PC-9 (cell line): ENCODE results near the gene G6PC3. TPM values are rescaled to one million over a fixed set of nuclear protein-coding genes. Genes with fewer than 3 reads are reported as not detected.
"Not testable (repeated sequence)": the region's sequence is repeated elsewhere in the genome, so short reads cannot be mapped to it uniquely, and the experiment has no call there.

Source experiments
- BruUV-seq: library from RNA; stranded (reverse); fragments of 400-500 nt; replicated peaks from 2 replicates; lab custom pipeline; 2021; lab: Mats Ljungman, UMichigan
- CTCF ChIA-PET: fragments of 300-600 bp; sonication (Branson Sonifier 250); formaldehyde crosslinking; loops from one replicate; lab custom pipeline; 2022; ENCODE audit warnings: antibody characterized with exemption; lab: Charles Lee
- POLR2A ChIA-PET: fragments of 300-600 bp; sonication (Branson Sonifier 250); formaldehyde crosslinking; loops from one replicate; lab custom pipeline; 2022; ENCODE audit warnings: antibody characterized with exemption; ENCODE audit not compliant: unreplicated experiment; lab: Charles Lee
- DNase-seq, 2 experiments: peaks; one replicate each; pipeline versions ENCODE4 v3.0.0 to v3.0.0-alpha.2; 2015 to 2022; ENCODE audit warnings: mixed read lengths in 1 of 2
- H2AFZ ChIP-seq: fragments of 200-600 bp; sonication (generic); 2 replicates; pipeline ENCODE4 v1.8.1; 2017; ENCODE audit warnings: antibody characterized with exemption
- H3F3A ChIP-seq: fragments of 200-600 bp; sonication (generic); 2 replicates; pipeline ENCODE4 v1.8.1; 2017; ENCODE audit warnings: antibody characterized with exemption, mild to moderate bottlenecking, low read depth; ENCODE audit not compliant: insufficient read depth
- H3K27ac ChIP-seq: fragments of 200-600 bp; sonication (generic); 2 replicates; pipeline ENCODE4 v1.6.1; 2016; ENCODE audit warnings: mixed run types
- H3K27me3 ChIP-seq: fragments of 200-600 bp; sonication (generic); 2 replicates; pipeline ENCODE4 v1.6.1; 2016; ENCODE audit warnings: low read depth, mixed run types; ENCODE audit not compliant: insufficient read depth
- H3K36me3 ChIP-seq: fragments of 200-600 bp; sonication (generic); 2 replicates; pipeline ENCODE4 v1.6.1; 2016; ENCODE audit warnings: low read depth, mixed run types
- H3K4me1 ChIP-seq: fragments of 200-600 bp; sonication (generic); replicated peaks from 2 replicates; pipeline ENCODE4 v1.6.1; 2016; ENCODE audit warnings: mixed run types; ENCODE audit not compliant: insufficient read depth
- H3K4me2 ChIP-seq: fragments of 200-600 bp; sonication (generic); 2 replicates; pipeline ENCODE4 v1.6.1; 2017; ENCODE audit warnings: mixed run types
- H3K4me3 ChIP-seq: fragments of 200-600 bp; sonication (generic); 2 replicates; pipeline ENCODE4 v1.6.1; 2016; ENCODE audit warnings: mixed run types
- H3K79me2 ChIP-seq: fragments of 200-600 bp; sonication (generic); 2 replicates; pipeline ENCODE4 v1.6.1; 2017; ENCODE audit warnings: low read depth, mixed run types
- H3K9me2 ChIP-seq: fragments of 200-600 bp; sonication (generic); 2 replicates; pipeline ENCODE4 v1.8.1; 2017; ENCODE audit warnings: mild to moderate bottlenecking; ENCODE audit not compliant: insufficient read depth
- H3K9me3 ChIP-seq: fragments of 200-600 bp; sonication (generic); 2 replicates; pipeline ENCODE4 v1.8.1; 2016; ENCODE audit warnings: low read depth; ENCODE audit not compliant: insufficient read depth
- H4K20me1 ChIP-seq: fragments of 200-600 bp; sonication (generic); 2 replicates; pipeline ENCODE4 v1.8.1; 2017; ENCODE audit not compliant: insufficient read depth
- CTCF ChIP-seq: fragments of 200-600 bp; sonication (generic); conservative IDR thresholded peaks from 2 replicates; pipeline ENCODE4 v1.6.1; 2017; ENCODE audit warnings: mixed run types, antibody characterized with exemption, mild to moderate bottlenecking, moderate library complexity
- EZH2 ChIP-seq: fragments of 200-600 bp; sonication (generic); IDR thresholded peaks from 2 replicates; pipeline ENCODE4 v1.8.0; 2017; ENCODE audit warnings: antibody characterized with exemption, low read depth
- intact Hi-C: fragments of 100-400 bp; cut with micrococcal nuclease; formaldehyde crosslinking; loops from one replicate; pipeline ENCODE4 v1.10.0; 2022; ENCODE audit not compliant: unreplicated experiment
- total RNA-seq: library from RNA; stranded (reverse); gene quantifications from 2 replicates; pipeline ENCODE4 v1.2.3, GENCODE V29; 2021

Gene G6PC3
- total RNA-seq, 1 experiment from 2014 or later = 69.3 TPM

GRCh38 chr17:44118427-44119050, 48.0 kb downstream of the G6PC3 start:
- POLR2A ChIA-PET = no interaction called here
- intact Hi-C loops = no loop called here

GRCh38 chr17:44119062-44119461, 48.5 kb downstream of the G6PC3 start:
- Histone ChIP-seq H3K27ac (no peak overlapping the region), H3K9me3 (no peaks in the 10 kb centered on the region), H2AFZ (no peak overlapping the region), H3K4me2 (no peak overlapping the region), H3K9me2 (no peaks in the 10 kb centered on the region), H3K36me3 (no peaks in the 10 kb centered on the region), H3K79me2 (no peaks in the 10 kb centered on the region), H3K27me3 (peaks cover 4% of the 10 kb centered on the region; the same call in 1 of the 2 replicates), H3K4me1 (peaks cover 7% of the 10 kb centered on the region), H4K20me1 (0 out of 2 replicates have a peak, but pooled peaks cover 8% of the 10 kb centered on the region), H3F3A (no peaks in the 10 kb centered on the region), H3K4me3 (no peak overlapping the region)
- ChIA-PET POLR2A (no interaction called here), CTCF (no interaction called here)
- DNase-seq = no peak
- TF ChIP-seq EZH2 (no peak), CTCF (no peak)
- intact Hi-C loops = no loop called here
- no TSS peak for BruUV-seq

More at GRCh38 chr17:44118427-44119050, 48.0 kb downstream of the G6PC3 start:
- Histone ChIP-seq H3K27me3 (peaks cover 4% of the 10 kb centered on the region; the same call in 1 of the 2 replicates), H4K20me1 (0 out of 2 replicates have a peak, but pooled peaks cover 8% of the 10 kb centered on the region), H2AFZ (no peak overlapping the region), H3F3A (no peaks in the 10 kb centered on the region), H3K27ac (no peak overlapping the region), H3K79me2 (no peaks in the 10 kb centered on the region), H3K9me2 (no peaks in the 10 kb centered on the region), H3K4me2 (no peak overlapping the region), H3K36me3 (no peaks in the 10 kb centered on the region), H3K4me1 (peaks cover 7% of the 10 kb centered on the region), H3K9me3 (no peaks in the 10 kb centered on the region), H3K4me3 (no peak overlapping the region)
- no peak for TF ChIP-seq EZH2
- no peak for TF ChIP-seq CTCF
- no TSS peak for BruUV-seq
- DNase-seq = no peak
- CTCF ChIA-PET = no interaction called here

GRCh38 chr17:44119798-44120197, 49.3 kb downstream of the G6PC3 start:
- intact Hi-C loops = no loop called here

GRCh38 chr17:44120281-44120680, 49.7 kb downstream of the G6PC3 start:
- H3K36me3 ChIP-seq, BruUV-seq, H2AFZ ChIP-seq, H3F3A ChIP-seq, POLR2A ChIA-PET, H3K79me2 ChIP-seq, H3K4me3 ChIP-seq, intact Hi-C loops, DNase-seq, H4K20me1 ChIP-seq, H3K4me1 ChIP-seq, H3K4me2 ChIP-seq, H3K27me3 ChIP-seq, H3K9me2 ChIP-seq, CTCF ChIA-PET, H3K27ac ChIP-seq, H3K9me3 ChIP-seq: not testable (repeated sequence)

More at GRCh38 chr17:44119798-44120197, 49.3 kb downstream of the G6PC3 start:
- BruUV-seq = no TSS peak
- Histone ChIP-seq H3F3A (no peaks in the 10 kb centered on the region), H3K9me2 (no peaks in the 10 kb centered on the region), H3K79me2 (no peaks in the 10 kb centered on the region), H3K4me1 (peaks cover 7% of the 10 kb centered on the region), H3K27me3 (peaks cover 4% of the 10 kb centered on the region; the same call in 1 of the 2 replicates), H3K9me3 (no peaks in the 10 kb centered on the region), H2AFZ (no peak overlapping the region), H3K4me2 (no peak overlapping the region), H3K27ac (no peak overlapping the region), H4K20me1 (0 out of 2 replicates have a peak, but pooled peaks cover 8% of the 10 kb centered on the region), H3K36me3 (no peaks in the 10 kb centered on the region), H3K4me3 (no peak overlapping the region)
- CTCF ChIA-PET = interaction anchor here (0.6 kb wide), 1 partner anchor 58 kb away, joined by 3 read pairs; no protein-coding TSS in a partner anchor
- no peak for DNase-seq
- POLR2A ChIA-PET = no interaction called here
- TF ChIP-seq EZH2 (no peak), CTCF (no peak)
